ENCODE data around the gene STOX2.
"Not testable (repeated sequence)": the region's sequence is repeated elsewhere in the genome, so short reads cannot be mapped to it uniquely, and the experiment has no call there.

The STOX2 gene

GRCh38 chr4:183936574-183937345 lies 31.7 kb downstream of the STOX2 start:
- DNase-seq (ENCODE audit: low spot score): no peak

GRCh38 chr4:183940864-183941263 lies 35.8 kb downstream of the STOX2 start:
- no peak for DNase-seq (ENCODE audit: low spot score)

GRCh38 chr4:183941964-183942363 lies 36.9 kb downstream of the STOX2 start:
- DNase-seq (ENCODE audit: low spot score): no peak

GRCh38 chr4:183945741-183946140 lies 40.6 kb downstream of the STOX2 start:
- no peak for DNase-seq (ENCODE audit: low spot score)

- DNase-seq (ENCODE audit: low spot score): no peak
These were observed 45.4 kb downstream of the STOX2 start for GRCh38 chr4:183950536-183950935.

DNA sequence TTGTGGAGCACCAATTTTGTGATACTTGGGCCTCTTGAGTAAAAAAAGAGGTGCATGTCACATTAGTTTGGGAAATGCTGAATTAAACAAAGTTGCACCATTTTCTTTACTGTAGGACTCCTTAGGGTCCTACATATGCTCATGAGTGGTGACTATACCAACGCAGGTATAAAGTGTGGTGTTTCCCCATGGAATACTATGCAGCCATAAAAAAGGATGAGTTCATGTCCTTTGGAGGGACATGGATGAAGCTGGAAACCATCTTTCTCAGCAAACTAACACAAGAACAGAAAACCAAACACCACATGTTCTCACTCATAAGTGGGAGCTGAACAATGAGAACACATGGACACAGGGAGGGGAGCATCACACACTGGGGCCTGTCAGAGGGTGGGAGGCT lies 47.5 kb downstream of the STOX2 start:
- DNase-seq (ENCODE audit: low spot score): not testable (repeated sequence)

GRCh38 chr4:183959319-183960045 lies 54.4 kb downstream of the STOX2 start:
- peak; percentile 27 for DNase-seq (ENCODE audit: low spot score)

DNA sequence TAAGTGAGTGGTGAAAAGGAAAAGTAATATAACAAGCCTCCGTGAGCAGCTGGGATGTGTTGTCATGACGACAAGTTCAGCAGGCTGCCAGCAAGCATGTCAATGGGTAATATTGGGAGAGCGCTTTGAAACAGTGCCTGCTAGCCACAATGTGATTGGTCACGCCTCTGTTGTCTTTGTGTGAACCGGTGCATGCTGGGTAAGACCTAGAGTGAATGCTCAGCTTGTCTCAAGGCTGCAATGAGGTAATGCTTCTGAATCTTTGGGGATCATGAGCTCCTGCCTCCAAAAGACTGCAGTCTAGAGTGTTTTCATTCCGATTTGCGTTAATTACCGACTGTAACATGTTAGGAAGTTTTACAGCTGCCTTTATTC lies 54.9 kb downstream of the STOX2 start:
- DNase-seq (ENCODE audit: low spot score): peak; percentile 96

DNA sequence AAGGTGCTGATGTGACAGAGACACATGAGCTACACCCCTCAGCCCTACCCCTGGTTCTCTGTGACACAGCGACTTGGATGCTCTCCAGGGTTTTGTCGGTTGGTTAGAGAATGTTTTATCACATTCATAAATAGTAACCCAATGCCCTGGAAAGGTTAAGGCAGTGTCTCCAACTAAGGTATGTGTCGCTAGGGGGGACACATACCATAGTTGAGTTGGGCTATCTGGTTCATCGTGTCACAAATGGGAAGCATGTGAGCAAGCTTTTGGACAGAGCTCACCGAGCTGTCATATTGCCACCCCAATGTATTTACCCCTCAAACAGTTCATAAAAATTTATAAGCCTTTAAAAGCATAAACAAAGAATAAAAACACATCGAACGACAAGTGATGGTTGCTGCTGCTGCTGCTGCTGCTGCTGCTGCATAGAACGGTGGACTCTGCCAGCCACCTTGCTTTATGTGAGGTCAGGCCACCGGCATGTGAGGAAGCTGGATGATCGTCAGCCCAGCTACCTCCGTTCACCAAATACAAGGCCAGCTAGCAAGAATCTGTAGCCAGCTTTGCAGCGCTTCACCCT lies 55.9 kb downstream of the STOX2 start:
- DNase-seq (ENCODE audit: low spot score): peak; percentile 38

GRCh38 chr4:183961795-183962194 lies 56.7 kb downstream of the STOX2 start:
- DNase-seq (ENCODE audit: low spot score): no peak

DNA sequence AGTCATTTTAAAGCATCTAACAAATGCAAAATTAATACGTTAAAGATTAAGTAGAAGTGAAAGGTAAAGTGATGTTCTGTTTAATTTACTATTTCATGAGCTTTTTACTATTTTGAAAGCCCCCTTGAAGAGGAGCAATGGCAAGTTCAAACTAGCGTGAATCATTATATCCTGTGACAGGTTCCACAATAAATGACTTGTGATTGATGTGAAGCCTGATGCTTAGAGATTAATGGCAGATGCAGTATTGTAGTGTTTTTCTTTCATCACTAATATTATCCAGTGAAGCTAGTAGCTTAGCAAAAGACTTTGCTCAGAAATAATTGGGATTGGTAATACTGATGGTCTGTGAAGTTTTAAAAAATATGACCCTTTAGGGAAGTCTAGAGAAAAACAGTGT lies 57.3 kb downstream of the STOX2 start:
- DNase-seq (ENCODE audit: low spot score): no peak

DNA sequence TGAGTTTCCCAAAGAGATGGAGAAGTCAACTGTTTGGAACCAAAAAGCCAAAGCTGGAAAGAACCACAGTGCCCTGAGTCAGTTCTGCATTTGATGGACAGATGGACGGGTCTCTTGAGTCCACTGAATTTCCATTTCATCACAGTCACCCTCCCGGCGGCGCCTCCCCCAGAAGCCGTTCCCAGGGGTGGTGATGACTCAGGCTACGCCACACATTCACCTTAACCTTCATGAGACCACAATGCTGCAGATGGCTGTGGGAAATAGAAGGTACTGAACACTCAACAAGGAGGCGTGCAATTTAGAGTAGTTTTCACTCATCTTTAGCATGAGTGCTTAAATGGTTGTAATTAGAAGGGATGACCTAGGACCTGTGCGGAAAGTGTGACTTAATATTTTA lies 61.3 kb downstream of the STOX2 start:
- DNase-seq (ENCODE audit: low spot score): no peak

DNA sequence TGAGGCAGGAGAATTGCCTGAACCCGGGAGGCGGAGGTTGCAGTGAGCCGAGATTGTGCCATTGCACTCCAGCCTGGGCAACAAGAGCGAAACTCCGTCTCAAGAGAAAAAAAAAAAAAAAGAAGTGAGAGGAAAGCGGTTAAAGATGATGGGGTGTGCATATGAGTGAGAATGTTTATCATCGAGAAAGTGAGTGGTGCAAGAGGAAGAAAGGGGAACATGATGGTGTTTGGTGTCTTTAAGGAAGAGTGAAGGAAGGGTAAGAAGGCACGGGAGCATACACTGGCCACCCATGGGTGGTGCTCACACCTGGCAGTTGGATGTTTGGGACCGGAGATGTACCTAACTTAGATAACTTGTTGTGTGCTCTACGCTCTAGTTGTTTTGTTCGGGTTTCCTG lies 62.2 kb downstream of the STOX2 start:
- no peak for DNase-seq (ENCODE audit: low spot score)

DNA sequence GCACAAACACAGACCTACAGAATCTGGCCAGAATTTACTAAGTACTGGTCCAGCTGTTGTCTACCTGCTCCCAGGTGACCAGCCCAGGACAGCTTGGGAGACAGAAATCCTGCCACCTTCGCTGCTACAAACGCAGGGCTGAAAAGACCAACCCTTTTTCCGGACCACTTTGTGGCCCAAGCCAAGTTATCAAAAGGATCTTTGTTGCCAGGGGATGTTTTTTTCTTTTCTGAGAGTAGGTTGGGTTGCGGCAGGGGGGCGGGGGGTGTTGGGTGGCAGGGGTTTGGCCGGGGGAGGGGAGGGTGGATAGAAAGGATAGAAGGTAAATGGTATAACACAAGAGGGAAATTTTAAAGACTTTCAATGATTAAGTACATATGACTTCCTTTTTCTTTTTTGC lies 63.4 kb downstream of the STOX2 start:
- no peak for DNase-seq (ENCODE audit: low spot score)

- no peak for DNase-seq (ENCODE audit: low spot score)
These were observed 63.8 kb downstream of the STOX2 start for GRCh38 chr4:183968931-183969330.

GRCh38 chr4:183969596-183969995 lies 64.5 kb downstream of the STOX2 start:
- no peak for DNase-seq (ENCODE audit: low spot score)

GRCh38 chr4:183971929-183972490 lies 66.9 kb downstream of the STOX2 start:
- DNase-seq (ENCODE audit: low spot score): peak; percentile 45

- no peak for DNase-seq (ENCODE audit: low spot score)
These were observed 72.6 kb downstream of the STOX2 start for GRCh38 chr4:183977707-183978106.

DNA sequence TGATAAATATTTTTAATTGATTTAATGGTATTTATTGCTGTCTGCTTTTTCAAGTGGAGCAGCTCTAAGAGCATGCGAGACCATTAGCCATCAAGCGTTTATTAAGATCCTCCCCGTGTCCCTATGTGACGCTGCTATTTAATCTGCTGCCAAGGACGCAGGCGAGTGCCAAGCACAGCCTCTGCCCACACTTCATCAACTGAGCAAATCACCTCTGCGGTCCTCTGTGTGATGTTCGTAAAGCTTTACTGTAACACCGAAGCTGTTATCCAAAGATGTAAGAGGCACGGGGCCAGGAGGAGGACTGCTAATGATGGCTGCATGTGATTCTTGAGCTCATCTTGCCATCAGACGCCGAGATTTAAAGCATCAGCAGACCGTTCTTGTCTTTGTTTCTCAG lies 79.5 kb downstream of the STOX2 start:
- DNase-seq (ENCODE audit: low spot score): no peak

- DNase-seq (ENCODE audit: low spot score): no peak
These were observed 80.7 kb downstream of the STOX2 start for GRCh38 chr4:183985786-183986185.

- DNase-seq (ENCODE audit: low spot score): no peak
These were observed 81.3 kb downstream of the STOX2 start for GRCh38 chr4:183986291-183986970.

All from putamen (tissue), 1 donor.